Measurements from ENCODE around the gene PRSS27. TPM values are rescaled to one million over a fixed set of nuclear protein-coding genes. Genes with fewer than 3 reads are reported as not detected.

The PRSS27 gene
- total RNA-seq, 3 donors from 2014 or later = 0.29 TPM; not detected in 2

- no peaks in the 10 kb centered on the region for H3K9me3 ChIP-seq
- H3K4me3 ChIP-seq = no peak overlapping the region
- no peaks in the 10 kb centered on the region for H3K4me1 ChIP-seq
- no peaks in the 10 kb centered on the region for H3K27me3 ChIP-seq
- H3K36me3 ChIP-seq = no peaks in the 10 kb centered on the region
- DNase-seq (ENCODE audit: low spot score in 2 of 2) = no peak
- intact Hi-C loops (cut with DNase I; ENCODE audit: low total_unique reads) = no loop called here
- no peak for TF ChIP-seq POLR2A (IDR thresholded peaks at IDR 0.05)
- H3K27ac ChIP-seq = peak overlapping the region; percentile 45 to 62
Measured at GRCh38 chr16:2664574-2664982, 55.4 kb downstream of the PRSS27 start.

GRCh38 chr16:2663553-2664546 is 56.2 kb downstream of the PRSS27 start:
- H3K4me1 ChIP-seq = no peaks in the 10 kb centered on the region
- H3K27me3 ChIP-seq = no peaks in the 10 kb centered on the region
- no peaks in the 10 kb centered on the region for H3K9me3 ChIP-seq
- no peak for DNase-seq (ENCODE audit: low spot score in 2 of 2)
- intact Hi-C loops (cut with DNase I; ENCODE audit: low total_unique reads) = no loop called here
- no peak overlapping the region for H3K4me3 ChIP-seq
- no peaks in the 10 kb centered on the region for H3K36me3 ChIP-seq
- peak overlapping the region; percentile 45 to 62 for H3K27ac ChIP-seq
- TF ChIP-seq CTCF (IDR thresholded peaks at IDR 0.05) (no peak), POLR2AphosphoS5 (IDR thresholded peaks at IDR 0.05) (no peak), POLR2A (IDR thresholded peaks at IDR 0.05) (no peak)

Other genes with a start within 250 kb of the PRSS27 start
- gene NTN3, start 248.9 kb downstream of the PRSS27 start, total RNA-seq = not detected
- gene TBC1D24, start 245.1 kb downstream of the PRSS27 start, total RNA-seq = 10 to 100 TPM in 2 of 3 donors, 1 to 10 TPM in 1; 8.8 to 22.0 (median 16.7) TPM
- gene ATP6V0C, start 206.3 kb downstream of the PRSS27 start, total RNA-seq = 10 to 100 TPM; 27.5 to 70.2 (median 45.4) TPM
- gene AMDHD2, start 199.9 kb downstream of the PRSS27 start, total RNA-seq = 10 to 100 TPM; 27.9 to 57.0 (median 28.2) TPM
- 1 to 10 TPM in 2 of 3 donors, not detected in 1; 2.3 to 2.6 TPM for gene CEMP1, start 188.8 kb downstream of the PRSS27 start, total RNA-seq
- 10 to 100 TPM; 28.8 to 32.8 (median 29.4) TPM for gene PDPK1, start 182.2 kb downstream of the PRSS27 start, total RNA-seq
- gene KCTD5, start 37.7 kb downstream of the PRSS27 start, total RNA-seq = 10 to 100 TPM in 2 of 3 donors, 1 to 10 TPM in 1; 8.6 to 19.6 (median 18.4) TPM
- 100 to 1,000 TPM; 229 to 416 (median 388) TPM for gene SRRM2, start 32.4 kb upstream of the PRSS27 start, total RNA-seq
- 100 to 1,000 TPM; 147 to 292 (median 230) TPM for gene ELOB, start 57.1 kb upstream of the PRSS27 start, total RNA-seq
- not detected for gene PRSS33, start 67.3 kb upstream of the PRSS27 start, total RNA-seq
- not detected for gene PRSS41, start 78.2 kb upstream of the PRSS27 start, total RNA-seq
- 1 to 10 TPM in 2 of 3 donors, not detected in 1; 2.9 to 4.9 TPM for gene PRSS21, start 97.0 kb upstream of the PRSS27 start, total RNA-seq
- 10 to 100 TPM in 2 of 3 donors, not detected in 1; 24.6 to 46.5 TPM for gene ZG16B, start 110.1 kb upstream of the PRSS27 start, total RNA-seq
- 10 to 100 TPM in 2 of 3 donors, not detected in 1; 13.6 to 18.7 TPM for gene PRSS22, start 137.9 kb upstream of the PRSS27 start, total RNA-seq
- 10 to 100 TPM; 36.0 to 49.2 (median 47.9) TPM for gene FLYWCH2, start 163.0 kb upstream of the PRSS27 start, total RNA-seq
- gene FLYWCH1, start 191.7 kb upstream of the PRSS27 start, total RNA-seq = 10 to 100 TPM; 28.0 to 30.9 (median 28.2) TPM
- gene KREMEN2, start 244.1 kb upstream of the PRSS27 start, total RNA-seq = under 1 TPM in 1 of 3 donors, not detected in 2; 0.33 TPM
- gene PAQR4, start 249.1 kb upstream of the PRSS27 start, total RNA-seq = 1 to 10 TPM; 2.0 to 4.0 (median 3.7) TPM